Measurements from ENCODE around the gene NOL12.
A peak's percentile ranks its signal among the peaks of the same experiment; 100 is the strongest.

The NOL12 gene

GRCh38 chr22:37672206-37672919 is 13.8 kb upstream of the NOL12 start:
- H3K27ac Mint-ChIP-seq: peak overlapping the region; percentile 73
- peaks cover 62% of the 10 kb centered on the region for H3K4me1 Mint-ChIP-seq (ENCODE audit: low read depth)
- peaks cover 1% of the 10 kb centered on the region for H3K36me3 Mint-ChIP-seq (ENCODE audit: low read depth)
- no peaks in the 10 kb centered on the region for H3K27me3 Mint-ChIP-seq
- peak overlapping the region; percentile 26 for H3K4me3 Mint-ChIP-seq
- H3K9me3 Mint-ChIP-seq: no peaks in the 10 kb centered on the region

GRCh38 chr22:37672920-37673455 is 13.2 kb upstream of the NOL12 start:
- H3K4me1 Mint-ChIP-seq (ENCODE audit: low read depth): peaks cover 67% of the 10 kb centered on the region
- peaks cover 5% of the 10 kb centered on the region for H3K36me3 Mint-ChIP-seq (ENCODE audit: low read depth)
- H3K27me3 Mint-ChIP-seq: no peaks in the 10 kb centered on the region
- H3K9me3 Mint-ChIP-seq: no peaks in the 10 kb centered on the region
- peak overlapping the region; percentile 26 for H3K4me3 Mint-ChIP-seq
- no peak overlapping the region for H3K27ac Mint-ChIP-seq

GRCh38 chr22:37674248-37674647 is 11.9 kb upstream of the NOL12 start:
- Mint-ChIP-seq H3K27ac (peak overlapping the region; percentile 75), H3K27me3 (no peaks in the 10 kb centered on the region), H3K4me3 (peak overlapping the region; percentile 37), H3K4me1 (ENCODE audit: low read depth) (peaks cover 71% of the 10 kb centered on the region), H3K9me3 (no peaks in the 10 kb centered on the region), H3K36me3 (ENCODE audit: low read depth) (peaks cover 7% of the 10 kb centered on the region)

- peak within 1 kb of the TSS; percentile 80 for H3K4me3 Mint-ChIP-seq
- peaks cover 7% of the 10 kb centered on the region for H3K36me3 Mint-ChIP-seq (ENCODE audit: low read depth)
- H3K9me3 Mint-ChIP-seq: no peaks in the 10 kb centered on the region
- peaks cover 65% of the 10 kb centered on the region for H3K4me1 Mint-ChIP-seq (ENCODE audit: low read depth)
- no peaks in the 10 kb centered on the region for H3K27me3 Mint-ChIP-seq
- H3K27ac Mint-ChIP-seq: peak within 1 kb of the TSS; percentile 86
Observed at GRCh38 chr22:37674951-37675929, 10.9 kb upstream of the NOL12 start, which contains the start of gene LGALS1. Gene LGALS1, plus strand, starts transcription at chr22:37675636. Its CDS starts 67 bp downstream, at chr22:37675703.

GRCh38 chr22:37675930-37676735 is 10.0 kb upstream of the NOL12 start:
- peak overlapping the region; percentile 86 for H3K27ac Mint-ChIP-seq
- no peaks in the 10 kb centered on the region for H3K9me3 Mint-ChIP-seq
- H3K4me1 Mint-ChIP-seq (ENCODE audit: low read depth): peaks cover 65% of the 10 kb centered on the region
- H3K36me3 Mint-ChIP-seq (ENCODE audit: low read depth): peaks cover 7% of the 10 kb centered on the region
- peak overlapping the region; percentile 80 for H3K4me3 Mint-ChIP-seq
- no peaks in the 10 kb centered on the region for H3K27me3 Mint-ChIP-seq

- no peaks in the 10 kb centered on the region for H3K9me3 Mint-ChIP-seq
- peak overlapping the region; percentile 86 for H3K27ac Mint-ChIP-seq
- peak overlapping the region; percentile 88 for H3K4me3 Mint-ChIP-seq
- H3K4me1 Mint-ChIP-seq (ENCODE audit: low read depth): peaks cover 66% of the 10 kb centered on the region
- H3K27me3 Mint-ChIP-seq: no peaks in the 10 kb centered on the region
- peaks cover 7% of the 10 kb centered on the region for H3K36me3 Mint-ChIP-seq (ENCODE audit: low read depth)
Observed at GRCh38 chr22:37676736-37677492, 9.2 kb upstream of the NOL12 start.

- Mint-ChIP-seq H3K4me3 (peak overlapping the region; percentile 88), H3K9me3 (no peaks in the 10 kb centered on the region), H3K4me1 (ENCODE audit: low read depth) (peaks cover 60% of the 10 kb centered on the region), H3K27me3 (no peaks in the 10 kb centered on the region), H3K36me3 (ENCODE audit: low read depth) (peaks cover 7% of the 10 kb centered on the region), H3K27ac (peak overlapping the region; percentile 86)
Observed at GRCh38 chr22:37677493-37677974, 8.6 kb upstream of the NOL12 start.

- Mint-ChIP-seq H3K27me3 (no peaks in the 10 kb centered on the region), H3K27ac (peak overlapping the region; percentile 65), H3K36me3 (ENCODE audit: low read depth) (peaks cover 7% of the 10 kb centered on the region), H3K4me1 (ENCODE audit: low read depth) (peaks cover 51% of the 10 kb centered on the region), H3K9me3 (no peaks in the 10 kb centered on the region), H3K4me3 (peak overlapping the region; percentile 88)
Observed at GRCh38 chr22:37678372-37678771, 7.8 kb upstream of the NOL12 start.

- H3K36me3 Mint-ChIP-seq (ENCODE audit: low read depth): peaks cover 7% of the 10 kb centered on the region
- H3K27ac Mint-ChIP-seq: no peak overlapping the region
- no peaks in the 10 kb centered on the region for H3K27me3 Mint-ChIP-seq
- H3K4me1 Mint-ChIP-seq (ENCODE audit: low read depth): peaks cover 41% of the 10 kb centered on the region
- no peak overlapping the region for H3K4me3 Mint-ChIP-seq
- H3K9me3 Mint-ChIP-seq: no peaks in the 10 kb centered on the region
Observed at GRCh38 chr22:37679670-37680069, 6.5 kb upstream of the NOL12 start.

GRCh38 chr22:37680191-37680851 is 5.8 kb upstream of the NOL12 start:
- H3K4me1 Mint-ChIP-seq (ENCODE audit: low read depth): peaks cover 35% of the 10 kb centered on the region
- no peak overlapping the region for H3K27ac Mint-ChIP-seq
- H3K27me3 Mint-ChIP-seq: no peaks in the 10 kb centered on the region
- H3K36me3 Mint-ChIP-seq (ENCODE audit: low read depth): peaks cover 7% of the 10 kb centered on the region
- no peak overlapping the region for H3K4me3 Mint-ChIP-seq
- no peaks in the 10 kb centered on the region for H3K9me3 Mint-ChIP-seq

- H3K4me3 Mint-ChIP-seq: no peak overlapping the region
- no peak overlapping the region for H3K27ac Mint-ChIP-seq
- H3K9me3 Mint-ChIP-seq: no peaks in the 10 kb centered on the region
- peaks cover 30% of the 10 kb centered on the region for H3K4me1 Mint-ChIP-seq (ENCODE audit: low read depth)
- H3K36me3 Mint-ChIP-seq (ENCODE audit: low read depth): peaks cover 7% of the 10 kb centered on the region
- no peaks in the 10 kb centered on the region for H3K27me3 Mint-ChIP-seq
Observed at GRCh38 chr22:37681001-37681424, 5.1 kb upstream of the NOL12 start.

- H3K27me3 Mint-ChIP-seq: no peaks in the 10 kb centered on the region
- no peaks in the 10 kb centered on the region for H3K9me3 Mint-ChIP-seq
- peaks cover 27% of the 10 kb centered on the region for H3K4me1 Mint-ChIP-seq (ENCODE audit: low read depth)
- H3K27ac Mint-ChIP-seq: no peak overlapping the region
- H3K4me3 Mint-ChIP-seq: no peak overlapping the region
- peaks cover 7% of the 10 kb centered on the region for H3K36me3 Mint-ChIP-seq (ENCODE audit: low read depth)
Observed at GRCh38 chr22:37681556-37682049, 4.5 kb upstream of the NOL12 start.

All from stimulated activated naive CD8-positive, alpha-beta T cell treated with anti-CD3 and anti-CD28 coated beads, Interleukin-15, Interleukin-2, amounts not matched to agents 100 ng/mL and 50 ng/mL, for 24 hours (primary cell).